Ishikawa (cell line): ENCODE data around the gene GDF9.

Experiments used
- CEBPB ChIP-seq: IDR thresholded peaks from 2 replicates; pipeline ENCODE4 v1.6.1; 2012
- CREB1 ChIP-seq: IDR thresholded peaks from 2 replicates; pipeline ENCODE4 v1.6.1; 2012; ENCODE audit warnings: low read depth
- EGR1 ChIP-seq: IDR thresholded peaks from 2 replicates; pipeline ENCODE4 v1.6.1; 2012
- EP300 ChIP-seq: IDR thresholded peaks from 2 replicates; pipeline ENCODE4 v1.6.1; 2012; ENCODE audit warnings: borderline replicate concordance
- FOXM1 ChIP-seq: IDR thresholded peaks from 2 replicates; pipeline ENCODE4 v1.6.1; 2012; ENCODE audit warnings: low read depth, borderline replicate concordance
- MAX ChIP-seq: IDR thresholded peaks from 2 replicates; pipeline ENCODE4 v1.6.1; 2012
- NFIC ChIP-seq: IDR thresholded peaks from 2 replicates; pipeline ENCODE4 v1.6.1; 2012
- RAD21 ChIP-seq: IDR thresholded peaks from 2 replicates; pipeline ENCODE4 v1.6.1; 2012; ENCODE audit warnings: low read depth
- REST ChIP-seq: IDR thresholded peaks from 2 replicates; pipeline ENCODE4 v1.6.1; 2012; ENCODE audit warnings: low read depth, mild to moderate bottlenecking
- TAF1 ChIP-seq: IDR thresholded peaks from 2 replicates; pipeline ENCODE4 v1.6.1; 2012; ENCODE audit warnings: low read depth, mild to moderate bottlenecking
- TCF12 ChIP-seq: IDR thresholded peaks from 2 replicates; pipeline ENCODE4 v1.6.1; 2012; ENCODE audit warnings: low read depth
- TEAD4 ChIP-seq: IDR thresholded peaks from 2 replicates; pipeline ENCODE4 v1.6.1; 2012
- USF1 ChIP-seq: IDR thresholded peaks from 2 replicates; pipeline ENCODE4 v1.6.1; 2012
- YY1 ChIP-seq: IDR thresholded peaks from 2 replicates; pipeline ENCODE4 v1.6.1; 2012; ENCODE audit warnings: low read depth
- ZBTB7A ChIP-seq: IDR thresholded peaks from 2 replicates; pipeline ENCODE4 v1.6.1; 2012; ENCODE audit warnings: low read depth

GDF9 gene

GRCh38 chr5:132868754-132869153 lies 2.5 kb upstream of the GDF9 start:
- TF ChIP-seq USF1: no peak
- no peak for TF ChIP-seq EP300
- no peak for TF ChIP-seq YY1
- no peak for TF ChIP-seq NFIC
- no peak for TF ChIP-seq TEAD4
- no peak for TF ChIP-seq REST
- TF ChIP-seq EGR1: no peak
- no peak for TF ChIP-seq TCF12
- TF ChIP-seq ZBTB7A: no peak

- TF ChIP-seq YY1: no peak
- no peak for TF ChIP-seq CEBPB
- no peak for TF ChIP-seq TAF1
- no peak for TF ChIP-seq MAX
- TF ChIP-seq REST: no peak
- TF ChIP-seq RAD21: no peak
- no peak for TF ChIP-seq TEAD4
- no peak for TF ChIP-seq EP300
Observed at GRCh38 chr5:132867046-132867451, 780 bp upstream of the GDF9 start.

GRCh38 chr5:132865668-132866341 lies 464 bp downstream of the GDF9 start:
- TF ChIP-seq RAD21 (no peak), USF1 (no peak), CEBPB (no peak), MAX (no peak), EP300 (no peak), YY1 (no peak), REST (no peak), CREB1 (no peak), ZBTB7A (no peak), TAF1 (no peak), TCF12 (no peak)

- TF ChIP-seq EGR1: no peak
- TF ChIP-seq FOXM1: no peak
- no peak for TF ChIP-seq NFIC
- TF ChIP-seq CEBPB: no peak
- no peak for TF ChIP-seq CREB1
- no peak for TF ChIP-seq USF1
- no peak for TF ChIP-seq RAD21
- TF ChIP-seq TAF1: no peak
- no peak for TF ChIP-seq TCF12
- no peak for TF ChIP-seq TEAD4
- TF ChIP-seq REST: no peak
Observed at GRCh38 chr5:132860742-132861141, 5.5 kb downstream of the GDF9 start.
